Umbilical cord (tissue), 2 donors: ENCODE results near the gene TRERF1. TPM values are rescaled to one million over a fixed set of nuclear protein-coding genes. Genes with fewer than 3 reads are reported as not detected.

ENCODE experiments used
- DNase-seq: peaks from one replicate; pipeline ENCODE4 v3.0.0-alpha.2; 2015; ENCODE audit warnings: low spot score
- total RNA-seq: library from RNA; depleted of rRNA; stranded (reverse); fragments of >200 nt; gene quantifications from one replicate; pipeline ENCODE4 v1.2.3, GENCODE V29; 2014; ENCODE audit warnings: low replicate concordance; ENCODE audit not compliant: insufficient read depth

The TRERF1 gene
- total RNA-seq, 1 donor from 2014 or later: 4.8 TPM

- peak; percentile 66 for DNase-seq
These were observed 176.2 kb downstream of the TRERF1 start for GRCh38 chr6:42275376-42276033.

DNA sequence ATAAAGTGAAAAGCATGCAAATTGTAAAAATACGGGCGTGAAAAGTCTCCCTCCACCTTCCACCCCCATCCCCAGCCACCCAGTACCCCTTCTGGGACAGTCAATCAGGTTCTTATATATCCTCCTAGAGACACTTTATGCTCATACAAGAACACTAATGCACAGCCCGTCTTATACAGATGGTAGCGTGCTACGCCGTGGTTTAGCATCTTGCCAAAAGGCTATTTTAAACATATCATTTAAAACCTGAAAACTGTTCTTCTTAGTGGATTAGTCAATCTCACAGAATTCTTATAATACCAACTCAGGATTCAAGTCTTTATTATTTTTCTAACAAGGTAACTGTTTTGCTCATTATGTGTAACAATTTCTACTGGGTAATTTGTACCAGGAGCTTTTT, 176.8 kb downstream of the TRERF1 start:
- DNase-seq: no peak

GRCh38 chr6:42271834-42272805, 179.6 kb downstream of the TRERF1 start:
- no peak for DNase-seq

- DNase-seq: no peak
These were observed 181.7 kb downstream of the TRERF1 start for GRCh38 chr6:42269974-42270510.

GRCh38 chr6:42269553-42269952, 182.2 kb downstream of the TRERF1 start:
- no peak for DNase-seq

- DNase-seq: no peak
These were observed 182.9 kb downstream of the TRERF1 start for GRCh38 chr6:42268835-42269204.

GRCh38 chr6:42268016-42268834, 183.5 kb downstream of the TRERF1 start:
- no peak for DNase-seq

GRCh38 chr6:42266538-42266937, 185.2 kb downstream of the TRERF1 start:
- DNase-seq: no peak

GRCh38 chr6:42264852-42265390, 186.8 kb downstream of the TRERF1 start:
- DNase-seq: no peak

DNA sequence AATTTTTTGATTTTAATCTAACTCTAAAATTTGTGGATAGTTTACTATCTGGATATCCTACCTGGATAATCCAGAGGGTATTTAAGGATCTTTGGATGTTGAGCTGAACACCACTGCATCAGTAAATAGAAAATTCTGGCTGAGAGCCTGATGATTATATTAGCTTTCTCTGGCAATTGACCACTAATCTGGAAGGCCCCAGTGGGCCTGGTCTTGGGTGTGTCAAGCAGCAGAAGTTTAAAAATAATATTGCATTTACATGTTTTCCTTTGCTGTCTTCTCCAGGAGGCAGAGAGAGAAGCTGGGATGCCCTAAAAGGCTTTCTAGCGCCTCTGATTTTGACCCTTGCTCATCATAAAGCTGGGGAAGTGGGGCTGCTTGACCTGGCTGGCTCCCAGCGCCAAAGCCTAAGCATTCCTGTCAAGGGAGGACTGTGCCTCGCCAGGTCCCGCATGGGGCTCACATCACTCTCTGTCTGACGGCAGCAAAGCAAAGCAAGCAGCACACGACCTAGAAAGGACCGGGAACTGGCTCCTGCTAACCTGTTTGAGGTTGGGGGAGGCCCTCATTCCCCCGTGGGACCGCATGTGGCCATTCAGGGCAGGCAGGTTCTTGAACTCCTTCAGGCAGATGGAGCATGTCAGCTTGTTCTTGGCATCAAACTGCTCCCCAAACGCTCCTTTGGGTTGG, 187.4 kb downstream of the TRERF1 start:
- DNase-seq: peak; percentile 10

DNA sequence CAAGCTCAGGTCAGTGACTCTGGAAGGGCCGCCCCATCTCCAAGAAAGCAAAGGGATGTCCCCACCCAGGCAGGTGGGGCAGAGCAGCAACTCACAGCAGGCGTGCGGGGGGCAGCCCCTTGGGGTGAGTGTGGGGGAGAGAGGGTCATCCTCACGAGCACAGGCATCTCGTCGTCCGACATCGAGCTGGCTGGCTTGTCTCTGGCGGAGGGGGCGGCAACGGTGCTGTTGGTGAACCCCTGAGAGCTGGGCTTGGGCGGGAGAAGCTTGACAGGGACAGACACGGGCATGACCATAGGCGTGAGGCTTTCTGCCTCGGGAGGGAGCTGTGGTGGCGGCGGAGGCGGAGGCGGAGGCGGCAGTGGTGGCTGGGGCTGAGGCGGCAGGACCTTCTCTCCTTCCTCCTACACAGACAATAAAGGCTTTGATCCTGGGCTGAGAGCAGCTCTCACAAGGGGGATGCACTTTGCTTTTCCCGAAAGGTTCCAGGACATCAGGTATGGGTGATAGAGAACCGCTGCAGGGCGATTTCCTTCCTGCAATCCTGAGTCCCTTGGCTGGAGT, 188.5 kb downstream of the TRERF1 start:
- no peak for DNase-seq

DNA sequence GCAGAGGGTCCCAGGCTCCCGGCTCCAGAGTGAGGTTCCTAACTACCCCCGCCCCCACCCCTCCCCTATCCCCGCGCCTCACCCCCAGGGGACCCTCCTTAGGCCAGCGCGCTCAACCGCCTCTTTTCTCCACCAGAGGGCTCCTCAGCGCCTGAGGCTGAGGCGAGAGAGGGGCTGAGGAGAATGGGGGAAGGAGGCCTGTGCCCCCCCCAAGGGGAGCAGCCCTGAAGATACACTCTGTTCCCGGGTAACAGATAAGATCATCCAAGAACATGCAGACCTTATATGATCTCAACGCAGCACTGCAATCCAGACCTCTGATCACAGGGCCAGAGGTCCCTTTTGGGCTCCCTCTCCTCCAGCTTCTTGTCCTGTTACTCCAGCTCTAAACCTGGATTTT, 190.8 kb downstream of the TRERF1 start:
- peak; percentile 48 for DNase-seq

- DNase-seq: no peak
These were observed 191.3 kb downstream of the TRERF1 start for GRCh38 chr6:42260396-42260888.

DNA sequence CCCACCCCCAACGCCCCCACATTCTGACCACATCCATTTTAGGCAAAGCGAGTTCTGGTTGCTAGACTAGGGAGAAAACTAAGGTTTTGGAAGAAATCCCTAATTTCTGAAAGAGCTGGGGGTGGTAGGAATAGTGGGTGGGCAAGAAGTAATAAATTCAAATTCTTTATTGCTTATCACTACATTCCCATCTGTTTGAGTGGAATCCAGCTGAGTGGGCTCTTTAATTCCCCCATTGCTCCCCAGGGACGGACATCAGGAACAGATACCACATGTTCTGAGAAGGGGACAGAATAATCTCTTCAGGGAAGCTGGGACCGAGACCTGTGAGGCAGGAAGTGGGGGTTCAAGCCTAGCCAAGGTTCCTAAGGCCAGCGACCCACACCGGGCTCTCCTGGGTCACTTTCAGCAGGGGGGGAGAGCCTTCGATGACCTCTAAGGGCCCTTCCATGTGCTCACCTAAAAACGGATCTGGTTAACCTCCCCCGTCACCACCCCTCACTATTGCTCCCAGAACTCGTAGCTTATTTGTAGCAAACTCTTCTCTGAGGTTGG, 191.8 kb downstream of the TRERF1 start:
- peak; percentile 11 for DNase-seq

- no peak for DNase-seq
These were observed 192.4 kb downstream of the TRERF1 start for GRCh38 chr6:42259286-42259685.

- no peak for DNase-seq
These were observed 194.1 kb downstream of the TRERF1 start for GRCh38 chr6:42257614-42258013.

GRCh38 chr6:42257063-42257462, 194.7 kb downstream of the TRERF1 start:
- no peak for DNase-seq

DNA sequence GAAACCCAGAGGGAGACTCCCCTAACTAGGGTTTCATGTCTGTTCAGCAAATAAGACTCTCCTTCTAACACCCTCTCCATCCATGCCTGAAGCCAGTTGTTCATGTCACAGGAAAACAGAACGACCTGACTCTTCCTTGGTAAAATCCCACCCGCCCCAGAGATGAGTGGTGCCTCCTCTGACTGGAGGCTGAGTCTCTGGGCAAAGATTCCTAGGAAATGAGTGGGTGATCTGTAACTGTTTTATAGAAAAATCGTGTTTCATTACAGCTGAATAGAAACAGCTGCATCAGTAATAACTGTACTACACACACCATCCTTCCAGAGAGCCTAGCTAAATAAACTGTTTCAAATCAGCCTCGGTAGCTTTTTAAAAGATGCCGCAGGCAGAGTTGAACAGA, 196.7 kb downstream of the TRERF1 start:
- no peak for DNase-seq

DNA sequence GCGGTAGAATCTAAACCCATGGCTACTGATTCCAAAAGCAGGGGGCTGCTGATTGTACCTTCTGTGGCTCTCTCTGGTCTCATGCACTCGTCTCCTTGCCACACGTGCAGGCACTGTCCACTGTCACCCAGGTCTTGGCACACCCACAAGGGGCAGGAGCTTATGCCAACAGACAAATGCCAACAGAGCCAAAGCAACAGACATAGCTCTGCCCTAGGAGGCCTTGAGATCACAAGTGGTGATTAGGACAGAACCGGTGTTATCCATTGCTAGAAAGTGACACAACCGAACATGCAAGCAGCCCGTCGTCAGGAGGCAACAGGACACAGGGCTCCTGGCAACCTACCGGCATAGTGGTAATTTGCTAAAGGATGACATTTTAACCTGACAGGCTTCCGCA, 197.2 kb downstream of the TRERF1 start:
- no peak for DNase-seq
